ENCODE measurements around the gene CNTN3. TPM values are rescaled to one million over a fixed set of nuclear protein-coding genes. Genes with fewer than 3 reads are reported as not detected.

CNTN3 gene
- polyA plus RNA-seq, 1 donor (not counting 4 experiments of a cell fraction or from before 2014, with no cell fraction given): 0.01 TPM

- no peaks in the 10 kb centered on the region for H3K9me3 ChIP-seq (ENCODE audit: control insufficient read depth, low read depth, low read length)
- no peak overlapping the region for H3K4me3 ChIP-seq (ENCODE audit: control insufficient read depth in 2 of 3, extremely low read depth in 1 of 3, insufficient read depth in 2 of 3, low read depth in 1 of 3, low read length in 3 of 3)
- TF ChIP-seq CTCF (optimal IDR thresholded peaks at IDR 0.05 in 1 of 3, IDR thresholded peaks at IDR 0.05 in 1 of 3, conservative IDR thresholded peaks at IDR 0.05 in 1 of 3; ENCODE audit: extremely low read depth in 1 of 3, insufficient read depth in 2 of 3, low read length in 3 of 3) (no peak), EZH2 (IDR thresholded peaks at IDR 0.05; ENCODE audit: low read length) (no peak)
- no peaks in the 10 kb centered on the region for H3K79me2 ChIP-seq (ENCODE audit: control insufficient read depth, insufficient read depth, low read length)
- H3K27me3 ChIP-seq (ENCODE audit: control insufficient read depth, extremely low read depth, insufficient read depth, low read length): peaks cover 12% of the 10 kb centered on the region
- no peak for FAIRE-seq
- dilution Hi-C loops (cut with MboI; ENCODE audit: extremely low pct_ligation_motif_present, low sequenced_read_pairs): no loop called here
- no peak overlapping the region for H3K4me2 ChIP-seq (ENCODE audit: control insufficient read depth, extremely low read depth, insufficient read depth, low read depth, low read length)
- H3K9ac ChIP-seq (ENCODE audit: control insufficient read depth, extremely low read depth, insufficient read depth, low read length): no peak overlapping the region
- H3K36me3 ChIP-seq (ENCODE audit: control insufficient read depth in 2 of 2, extremely low read depth in 1 of 2, insufficient read depth in 2 of 2, low read length in 2 of 2): no peaks in the 10 kb centered on the region
- H3K9me1 ChIP-seq (ENCODE audit: control insufficient read depth, extremely low read depth, insufficient read depth, low read length): no peaks in the 10 kb centered on the region
- H4K20me1 ChIP-seq (ENCODE audit: control insufficient read depth, extremely low read depth, insufficient read depth, low read length): no peaks in the 10 kb centered on the region
- H3K27ac ChIP-seq (ENCODE audit: control insufficient read depth, insufficient read depth, low read length): no peak overlapping the region
- no peak for DNase-seq (ENCODE audit: low read depth, low spot score)
- no peak overlapping the region for H2AFZ ChIP-seq (ENCODE audit: control insufficient read depth, low read length)
- H3K4me1 ChIP-seq (ENCODE audit: control insufficient read depth, extremely low read depth, insufficient read depth, low read length): no peaks in the 10 kb centered on the region
These were observed 845 bp downstream of the CNTN3 start for GRCh38 chr3:74613521-74614106.

GRCh38 chr3:74613060-74613459 lies 1.4 kb downstream of the CNTN3 start:
- H3K4me1 ChIP-seq (ENCODE audit: control insufficient read depth, extremely low read depth, insufficient read depth, low read length): no peaks in the 10 kb centered on the region
- no peak for TF ChIP-seq EZH2 (IDR thresholded peaks at IDR 0.05; ENCODE audit: low read length)
- no peak for TF ChIP-seq CTCF (optimal IDR thresholded peaks at IDR 0.05 in 1 of 3, IDR thresholded peaks at IDR 0.05 in 1 of 3, conservative IDR thresholded peaks at IDR 0.05 in 1 of 3; ENCODE audit: extremely low read depth in 1 of 3, insufficient read depth in 2 of 3, low read length in 3 of 3)
- no peaks in the 10 kb centered on the region for H4K20me1 ChIP-seq (ENCODE audit: control insufficient read depth, extremely low read depth, insufficient read depth, low read length)
- H3K4me2 ChIP-seq (ENCODE audit: control insufficient read depth, extremely low read depth, insufficient read depth, low read depth, low read length): no peak overlapping the region
- H3K9me1 ChIP-seq (ENCODE audit: control insufficient read depth, extremely low read depth, insufficient read depth, low read length): no peaks in the 10 kb centered on the region
- FAIRE-seq (no peak), DNase-seq (ENCODE audit: low read depth, low spot score) (no peak)
- H3K79me2 ChIP-seq (ENCODE audit: control insufficient read depth, insufficient read depth, low read length): no peaks in the 10 kb centered on the region
- no peaks in the 10 kb centered on the region for H3K9me3 ChIP-seq (ENCODE audit: control insufficient read depth, low read depth, low read length)
- no peak overlapping the region for H2AFZ ChIP-seq (ENCODE audit: control insufficient read depth, low read length)
- H3K9ac ChIP-seq (ENCODE audit: control insufficient read depth, extremely low read depth, insufficient read depth, low read length): no peak overlapping the region
- no peak overlapping the region for H3K4me3 ChIP-seq (ENCODE audit: control insufficient read depth in 2 of 3, extremely low read depth in 1 of 3, insufficient read depth in 2 of 3, low read depth in 1 of 3, low read length in 3 of 3)
- H3K27ac ChIP-seq (ENCODE audit: control insufficient read depth, insufficient read depth, low read length): no peak overlapping the region
- H3K36me3 ChIP-seq (ENCODE audit: control insufficient read depth in 2 of 2, extremely low read depth in 1 of 2, insufficient read depth in 2 of 2, low read length in 2 of 2): no peaks in the 10 kb centered on the region
- H3K27me3 ChIP-seq (ENCODE audit: control insufficient read depth, extremely low read depth, insufficient read depth, low read length): peaks cover 12% of the 10 kb centered on the region
- dilution Hi-C loops (cut with MboI; ENCODE audit: extremely low pct_ligation_motif_present, low sequenced_read_pairs): no loop called here

Measured in keratinocyte (primary cell).